Measurements from ENCODE around the gene PRRC2B.
"Not testable (repeated sequence)": the region's sequence is repeated elsewhere in the genome, so short reads cannot be mapped to it uniquely, and the experiment has no call there.

The PRRC2B gene

GRCh38 chr9:131438190-131438589, 44.3 kb downstream of the PRRC2B start:
- no peak for DNase-seq

DNA sequence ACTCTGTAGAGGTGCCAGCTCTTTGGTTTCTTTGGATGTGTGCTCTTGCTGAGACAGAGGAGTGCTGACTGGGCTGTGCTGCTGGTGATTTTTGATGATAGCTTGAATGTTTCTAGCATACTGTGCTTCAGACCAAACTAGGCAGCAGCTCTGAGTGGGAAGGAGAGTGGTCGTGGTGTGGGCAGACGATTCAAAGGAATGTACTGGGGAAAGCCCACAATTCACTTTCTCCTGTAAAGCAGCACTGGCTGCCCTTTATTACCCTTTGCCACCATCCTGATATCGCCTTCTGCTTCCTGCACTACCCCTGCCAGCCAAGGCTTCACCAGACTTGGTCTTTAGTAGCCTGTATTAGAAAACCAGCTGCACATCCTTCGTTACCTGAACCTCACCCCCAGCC, 45.3 kb downstream of the PRRC2B start:
- no peak for DNase-seq

- no peak for DNase-seq
Measured at GRCh38 chr9:131441441-131441840, 47.6 kb downstream of the PRRC2B start.

- DNase-seq = no peak
Measured at GRCh38 chr9:131442351-131442750, 48.5 kb downstream of the PRRC2B start.

DNA sequence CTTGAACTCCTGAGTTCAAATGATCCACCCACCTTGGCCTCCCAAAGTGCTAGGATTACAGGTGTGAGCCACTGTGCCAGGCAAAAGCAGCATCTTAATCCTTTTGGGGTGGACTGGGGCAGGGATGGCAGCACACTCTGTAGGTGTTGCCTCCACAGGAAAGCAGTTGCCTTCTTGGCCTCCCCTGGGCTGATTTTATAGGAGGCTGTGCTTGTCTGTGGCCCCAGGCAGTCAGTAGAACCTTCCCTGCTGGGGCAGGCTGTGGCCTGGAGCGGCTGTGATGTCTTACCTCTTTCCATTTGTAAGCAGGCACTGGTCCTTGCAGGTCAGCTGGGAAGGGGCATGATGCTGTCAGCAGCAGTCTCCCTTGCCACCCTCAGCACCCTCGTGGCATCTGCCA, 49.8 kb downstream of the PRRC2B start:
- no peak for DNase-seq

GRCh38 chr9:131446276-131446675, 52.4 kb downstream of the PRRC2B start:
- no peak for DNase-seq

GRCh38 chr9:131447148-131447547, 53.3 kb downstream of the PRRC2B start:
- DNase-seq = no peak

DNA sequence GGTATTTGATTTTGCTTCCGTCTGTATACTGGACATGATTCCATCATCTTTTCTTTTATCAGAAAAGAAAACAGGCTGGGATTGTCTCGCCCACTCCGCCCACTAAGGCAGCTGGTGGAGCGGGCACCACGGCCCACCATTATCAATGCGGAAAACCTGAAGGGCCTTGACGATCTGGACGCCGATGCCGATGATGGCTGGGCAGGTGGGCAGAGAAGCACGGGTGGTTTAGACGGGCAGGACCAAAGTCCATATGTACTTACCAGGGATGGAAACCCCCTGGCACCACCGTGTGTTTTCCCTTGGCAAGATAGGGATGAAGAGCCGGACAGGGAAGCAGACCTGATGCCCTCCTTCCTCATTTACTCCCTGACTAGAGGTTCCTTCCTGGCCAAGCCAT, 53.7 kb downstream of the PRRC2B start:
- no peak for DNase-seq

DNA sequence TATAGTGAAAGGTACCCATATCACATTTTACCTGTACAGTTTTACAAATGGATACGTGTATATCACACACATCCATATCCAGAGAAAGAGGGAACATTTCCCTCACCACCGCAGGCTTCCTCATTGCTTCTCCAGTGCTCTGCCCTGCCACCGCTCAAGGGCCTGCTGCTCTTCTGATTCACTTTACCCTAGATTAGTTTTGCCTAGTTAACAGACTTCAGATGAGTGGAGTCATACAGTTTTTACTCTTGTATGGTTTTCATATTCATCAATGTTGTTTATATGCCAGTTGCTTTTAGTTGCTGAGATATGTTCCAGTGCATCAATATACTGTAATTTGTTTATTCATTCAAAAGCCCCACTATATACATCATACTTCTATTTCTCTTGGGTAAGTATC, 54.9 kb downstream of the PRRC2B start:
- DNase-seq = no peak

- DNase-seq = no peak
Measured at GRCh38 chr9:131449276-131449675, 55.4 kb downstream of the PRRC2B start.

DNA sequence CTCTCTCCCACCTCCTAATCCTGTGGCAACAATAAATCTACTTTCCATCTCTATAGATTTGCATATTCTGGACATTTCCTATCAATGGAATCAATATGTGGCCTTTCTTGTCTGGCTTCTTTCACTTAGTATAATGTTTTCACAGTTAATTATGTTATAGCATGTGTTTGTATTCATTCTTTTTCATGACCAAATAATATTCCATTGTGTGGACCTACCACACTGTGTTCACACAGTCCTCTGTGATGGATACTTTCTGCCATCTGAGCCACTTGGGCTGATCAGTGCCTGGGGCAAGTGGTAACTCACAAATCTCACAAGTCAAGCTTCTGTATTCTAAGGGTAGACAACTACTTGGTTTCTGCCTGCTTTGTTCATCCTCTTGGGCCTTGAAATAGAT, 60.1 kb downstream of the PRRC2B start:
- DNase-seq = no peak

- DNase-seq = not testable (repeated sequence)
Measured at GRCh38 chr9:131455655-131456054, 61.8 kb downstream of the PRRC2B start.

- no peak for DNase-seq
Measured at GRCh38 chr9:131457746-131458145, 63.9 kb downstream of the PRRC2B start.

- no peak for DNase-seq
Measured at GRCh38 chr9:131459056-131459455, 65.2 kb downstream of the PRRC2B start.

DNA sequence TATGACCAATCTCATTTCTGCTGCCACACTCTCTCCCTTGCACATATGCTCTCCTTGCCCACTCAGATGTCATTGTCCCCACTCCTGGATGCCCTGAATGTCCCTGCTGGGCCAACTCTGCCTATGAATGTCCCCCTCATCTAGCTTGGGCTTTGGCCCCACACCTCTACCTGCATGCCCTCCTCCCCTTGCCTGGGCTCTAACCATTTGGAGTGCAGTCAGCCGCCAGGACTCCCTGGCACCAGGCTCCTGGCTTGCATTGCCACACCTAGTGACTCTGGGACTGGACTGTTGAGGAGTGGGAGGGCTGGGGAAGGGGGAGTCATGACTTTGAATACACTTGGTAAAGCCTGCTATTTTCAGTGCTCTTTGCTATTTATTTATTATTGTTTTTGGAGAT, 67.3 kb downstream of the PRRC2B start:
- DNase-seq = no peak

DNA sequence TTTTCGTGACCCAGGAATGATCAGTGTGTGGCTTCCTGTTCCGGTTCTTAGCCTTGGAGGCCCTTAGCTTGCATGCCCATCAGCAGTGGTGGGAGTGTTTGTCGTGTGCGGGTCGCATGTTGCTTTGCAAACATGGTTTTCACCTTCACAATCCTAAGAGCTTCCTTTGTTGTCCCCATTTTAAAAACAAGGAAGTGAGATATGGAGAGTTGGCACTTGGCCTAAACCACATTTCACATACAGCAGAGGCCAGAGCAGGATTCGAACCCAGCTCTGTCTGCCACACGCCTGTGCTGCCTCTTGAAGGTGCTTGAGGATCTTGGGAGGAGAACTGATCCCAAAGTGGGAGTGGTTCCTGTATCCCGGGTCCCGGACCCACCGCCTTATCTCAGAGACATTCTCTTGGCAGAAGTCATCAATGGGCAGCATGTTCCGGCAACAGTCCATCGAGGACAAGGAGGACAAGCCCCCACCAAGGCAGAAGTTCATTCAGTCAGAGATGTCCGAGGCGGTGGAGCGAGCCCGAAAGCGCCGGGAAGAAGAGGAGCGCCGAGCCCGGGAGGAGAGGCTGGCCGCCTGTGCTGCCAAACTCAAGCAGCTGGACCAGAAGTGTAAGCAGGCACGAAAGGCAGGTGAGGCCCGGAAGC, 70.6 kb downstream of the PRRC2B start:
- DNase-seq = no peak

DNA sequence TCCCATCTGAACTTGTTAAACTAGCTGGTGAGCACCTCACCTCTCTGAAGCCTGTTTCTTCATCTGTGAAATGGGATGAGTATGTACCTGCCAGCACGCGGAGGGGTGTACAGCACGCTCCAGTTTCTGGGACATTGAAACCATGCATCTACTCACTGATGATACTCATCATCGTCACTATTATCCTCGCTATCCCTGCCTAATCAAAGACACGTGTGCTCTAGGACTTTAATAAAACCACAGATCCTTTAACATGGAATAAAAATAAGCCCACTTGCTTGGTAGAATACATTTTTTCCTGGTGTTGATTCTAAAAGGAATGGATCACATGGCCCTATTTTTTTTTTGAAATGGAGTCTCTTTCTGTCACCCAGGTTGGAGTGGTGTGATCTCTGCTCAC, 71.5 kb downstream of the PRRC2B start:
- no peak for DNase-seq

DNA sequence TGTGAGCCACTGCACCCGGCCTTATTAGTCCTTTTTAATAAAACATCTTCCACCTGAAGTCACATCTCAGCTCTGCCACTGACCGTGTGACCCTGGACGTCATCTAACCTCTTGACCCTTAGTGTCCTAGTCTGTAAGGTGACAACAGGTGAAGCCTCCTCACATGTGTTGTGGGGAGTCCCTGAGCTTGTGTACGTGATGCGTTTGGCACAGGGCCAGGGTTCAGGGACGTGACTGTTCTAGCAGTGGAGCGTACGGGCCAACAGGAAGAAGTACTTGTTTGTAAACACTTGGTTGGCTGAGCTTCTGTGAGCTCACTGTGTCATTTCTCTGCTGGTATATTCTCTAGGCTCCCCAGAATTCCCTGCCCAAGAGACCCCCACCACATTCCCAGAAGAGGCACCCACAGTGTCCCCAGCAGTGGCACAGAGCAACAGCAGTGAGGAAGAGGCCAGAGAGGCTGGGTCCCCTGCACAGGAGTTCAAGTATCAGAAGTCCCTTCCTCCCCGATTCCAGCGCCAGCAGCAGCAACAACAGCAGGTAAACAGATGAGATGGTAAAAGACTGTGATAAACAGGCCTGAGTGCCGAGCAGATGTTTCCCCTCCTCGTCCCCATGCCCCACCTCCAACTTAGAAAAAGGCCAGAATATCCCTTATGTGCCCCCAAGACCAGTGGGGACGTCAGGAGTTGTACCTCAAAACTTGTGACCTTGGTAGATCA, 73.5 kb downstream of the PRRC2B start:
- no peak for DNase-seq

DNA sequence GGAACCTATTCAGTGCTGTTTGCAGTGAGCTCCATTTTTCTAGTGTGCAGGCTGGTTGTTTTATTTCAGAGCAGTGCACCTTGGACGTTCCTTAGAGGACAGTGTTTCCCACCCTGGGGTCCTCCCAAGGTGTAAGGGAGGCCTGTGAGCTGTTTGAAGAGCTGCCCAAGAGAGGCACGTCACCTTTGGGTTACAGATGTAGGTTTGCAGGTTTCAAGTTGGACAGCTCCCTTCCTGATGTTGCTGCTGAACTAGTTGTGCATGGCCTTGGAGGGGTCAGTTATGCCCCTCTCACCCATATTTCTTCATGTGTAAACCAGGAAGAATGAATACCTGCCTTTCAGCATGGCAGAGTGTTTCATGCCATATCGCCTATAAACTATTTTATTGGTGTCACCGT, 74.1 kb downstream of the PRRC2B start:
- DNase-seq = no peak

DNA sequence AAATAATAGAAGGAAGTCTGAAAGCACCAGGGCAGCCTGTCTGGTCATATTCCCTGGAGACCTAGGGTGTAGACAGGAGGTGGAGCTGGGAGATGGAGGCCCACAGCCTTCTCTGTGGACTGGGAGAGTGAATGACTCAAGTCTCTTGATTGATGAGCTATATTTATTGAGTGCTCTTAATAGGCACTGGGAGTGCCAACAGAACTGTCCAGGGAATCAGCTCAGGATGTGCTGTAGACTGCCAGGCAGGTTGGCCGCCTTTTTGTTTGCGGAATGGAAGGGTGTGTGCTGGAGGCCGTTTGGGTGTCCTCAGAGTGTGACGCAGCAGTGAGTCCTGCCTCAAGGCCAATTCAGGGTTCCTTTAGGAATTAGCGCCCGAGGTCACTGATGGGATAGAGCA, 75.5 kb downstream of the PRRC2B start:
- DNase-seq = no peak

DNA sequence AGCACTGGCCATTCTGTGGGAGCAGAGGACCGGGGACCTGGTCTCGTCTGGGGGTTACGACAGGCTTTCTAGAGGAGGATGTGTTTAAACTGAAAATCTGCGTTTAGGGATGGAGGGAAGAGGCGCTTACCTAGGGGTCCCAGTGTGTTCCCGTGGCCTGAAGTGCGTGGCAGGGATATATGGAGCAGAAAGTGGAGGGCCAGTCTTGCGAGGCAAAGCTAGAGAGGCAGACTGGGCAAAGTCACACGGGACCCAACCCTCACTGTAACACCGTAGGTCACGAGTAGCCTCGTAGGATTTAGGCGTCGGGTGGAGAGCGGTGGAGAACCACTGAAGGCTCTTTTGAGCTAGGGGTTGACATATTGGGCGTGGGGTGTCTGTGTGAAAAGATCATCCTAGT, 76.1 kb downstream of the PRRC2B start:
- DNase-seq = peak; percentile 5

GRCh38 chr9:131470581-131470991, 76.7 kb downstream of the PRRC2B start:
- DNase-seq = no peak

DNA sequence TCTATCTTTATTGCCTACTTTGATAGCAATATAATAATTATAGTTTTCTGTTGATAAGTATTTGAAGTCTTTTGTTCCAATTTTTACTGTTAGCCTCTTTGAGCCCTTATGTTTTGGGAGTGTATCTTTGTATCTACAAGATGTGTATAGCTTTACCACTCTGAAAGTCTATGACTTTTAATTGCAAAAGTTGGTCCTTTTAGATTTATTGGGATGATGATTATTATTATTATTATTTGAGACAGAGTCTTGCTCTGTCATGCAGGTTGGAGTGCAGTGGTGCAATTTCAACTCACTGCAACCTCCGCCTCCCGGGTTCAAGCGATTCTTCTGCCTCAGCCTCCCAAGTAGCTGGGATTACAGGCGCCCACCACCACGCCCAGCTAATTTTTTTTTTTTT, 78.2 kb downstream of the PRRC2B start:
- not testable (repeated sequence) for DNase-seq

DNA sequence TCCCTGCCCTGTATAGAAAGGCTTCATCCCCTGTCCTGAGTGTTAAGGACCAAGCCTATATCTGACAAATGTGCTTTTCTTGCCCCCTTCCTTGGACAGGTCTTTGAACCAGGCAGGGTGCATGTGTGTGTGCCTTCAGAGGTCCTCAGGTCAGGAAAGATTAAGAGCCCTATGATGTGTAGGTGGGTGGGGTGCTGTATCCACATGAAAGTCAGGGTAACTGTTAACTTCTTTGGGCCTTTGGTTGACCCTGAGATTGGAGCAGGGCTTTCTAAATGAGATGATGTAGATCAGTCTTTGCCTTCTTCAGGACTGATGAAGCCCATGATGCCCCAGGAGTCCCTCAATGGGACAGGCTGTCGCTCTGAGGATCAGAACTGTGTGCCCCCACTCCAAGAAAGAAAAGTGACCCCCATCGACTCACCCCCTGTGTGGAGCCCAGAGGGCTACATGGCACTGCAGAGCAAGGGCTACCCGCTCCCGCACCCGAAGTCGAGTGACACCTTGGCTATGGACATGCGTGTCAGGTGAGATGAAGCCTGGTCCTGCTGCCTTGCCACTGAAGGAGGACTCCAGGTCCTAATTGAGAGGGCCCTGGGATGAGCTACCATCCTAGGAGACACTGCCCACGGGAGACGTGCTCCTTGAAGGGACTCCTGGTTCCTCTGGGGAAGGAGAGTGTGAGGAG, 79.5 kb downstream of the PRRC2B start:
- DNase-seq = no peak

Data from activated CD8-positive, alpha-beta memory T cell treated with anti-CD3 and anti-CD28 coated beads, Interleukin-2, amount 50 U/mL, for 4 hours (primary cell).